Endodermal cell (in vitro differentiated cells): ENCODE results near the gene IFIT1B. TPM values are rescaled to one million over a fixed set of nuclear protein-coding genes. Genes with fewer than 3 reads are reported as not detected.

Source experiments
- DNase-seq: peaks from one replicate; pipeline ENCODE4 v3.0.0-alpha.2; 2017
- H3K27ac ChIP-seq: 2 replicates; pipeline ENCODE4 v1.5.1; 2013; ENCODE audit warnings: mild to moderate bottlenecking, low read depth, low read length, moderate library complexity
- H3K27me3 ChIP-seq: 2 replicates; pipeline ENCODE4 v1.6.1; 2013; ENCODE audit warnings: mild to moderate bottlenecking, low read length, moderate library complexity; ENCODE audit not compliant: insufficient read depth, control insufficient read depth, poor library complexity, severe bottlenecking
- H3K36me3 ChIP-seq: 2 replicates; pipeline ENCODE4 v1.7.0; 2013; ENCODE audit warnings: mild to moderate bottlenecking, low read length, moderate library complexity; ENCODE audit not compliant: control insufficient read depth, insufficient read depth
- H3K4me1 ChIP-seq: one replicate; pipeline ENCODE4 v1.7.0; 2013; ENCODE audit warnings: low read length; ENCODE audit not compliant: control insufficient read depth, insufficient read depth
- H3K4me3 ChIP-seq: 2 replicates; pipeline ENCODE4 v1.5.1; 2013; ENCODE audit warnings: mild to moderate bottlenecking, low read length, moderate library complexity
- H3K9ac ChIP-seq: 2 replicates; pipeline ENCODE4 v1.6.1; 2013; ENCODE audit warnings: mild to moderate bottlenecking, low read length, moderate library complexity; ENCODE audit not compliant: poor library complexity, severe bottlenecking; ENCODE audit errors: extremely low read depth
- H3K9me3 ChIP-seq: 2 replicates; pipeline ENCODE4 v1.6.1; 2013; ENCODE audit warnings: mild to moderate bottlenecking, low read length, moderate library complexity; ENCODE audit not compliant: control insufficient read depth
- H3K27ac Mint-ChIP-seq: 2 replicates; pipeline ENCODE4 v1.8.0; 2020; ENCODE audit warnings: mixed read lengths
- H3K27me3 Mint-ChIP-seq: 2 replicates; pipeline ENCODE4 v1.8.0; 2021; ENCODE audit warnings: mild to moderate bottlenecking, mixed read lengths; ENCODE audit not compliant: insufficient read depth
- H3K36me3 Mint-ChIP-seq: 2 replicates; pipeline ENCODE4 v1.8.0; 2020; ENCODE audit warnings: low read depth, mixed read lengths
- H3K4me1 Mint-ChIP-seq: 2 replicates; pipeline ENCODE4 v1.8.0; 2020; ENCODE audit warnings: mixed read lengths
- H3K4me3 Mint-ChIP-seq: 2 replicates; pipeline ENCODE4 v1.8.0; 2020; ENCODE audit warnings: mild to moderate bottlenecking, moderate library complexity, mixed read lengths
- H3K9me3 Mint-ChIP-seq: 2 replicates; pipeline ENCODE4 v1.8.0; 2020; ENCODE audit warnings: mild to moderate bottlenecking, mixed read lengths
- CTCF ChIP-seq: fragments of 200-600 bp; sonication (generic); conservative IDR thresholded peaks from 2 replicates; pipeline ENCODE4 v1.5.0; 2021; ENCODE audit warnings: antibody characterized with exemption, mild to moderate bottlenecking
- WGBS, 2 experiments: methylation state at CpG; one replicate each; pipeline versions ENCODE4 v1.1.5 to v1.1.7; 2013; ENCODE audit warnings: missing lambda C conversion rate in 2 of 2, mixed read lengths in 1 of 2; ENCODE audit not compliant: insufficient coverage in 1 of 2, insufficient read length in 1 of 2; 5-methylcytosine and 5-hydroxymethylcytosine counted together
- total RNA-seq, 2 donors: library from RNA; stranded (reverse); fragmentation: NEBNext Ultra II Directional in 1 of 2; extraction: Animal tissue kit (Norgen Biotek cat#: 25700) in 1 of 2; gene quantifications; 2 replicates in 1 of 2; 3 replicates in 1 of 2; pipeline ENCODE4 v1.2.1, GENCODE V29; 2021

The IFIT1B gene
- total RNA-seq, 2 donors from 2014 or later: not detected

- H3K4me3 ChIP-seq: no peak overlapping the region
- Mint-ChIP-seq H3K9me3 (peaks cover 10% of the 10 kb centered on the region), H3K27ac (no peak overlapping the region), H3K4me3 (no peak overlapping the region), H3K27me3 (no peaks in the 10 kb centered on the region), H3K36me3 (no peaks in the 10 kb centered on the region), H3K4me1 (peaks cover 31% of the 10 kb centered on the region)
- peaks cover 15% of the 10 kb centered on the region for H3K4me1 ChIP-seq
- no peaks in the 10 kb centered on the region for H3K27me3 ChIP-seq
- no peak for DNase-seq
- no peak overlapping the region for H3K9ac ChIP-seq
- 78% methylated on average over 2 of the region's 2 CpGs; no CpG with 5 or more reads in 1 of the 2 experiments for WGBS, 2 experiments
- TF ChIP-seq CTCF: no peak
- no peak overlapping the region for H3K27ac ChIP-seq
- H3K9me3 ChIP-seq: peaks cover 5% of the 10 kb centered on the region
- no peaks in the 10 kb centered on the region for H3K36me3 ChIP-seq
These were observed 22.4 kb upstream of the IFIT1B start for GRCh38 chr10:89355394-89355931.

GRCh38 chr10:89357096-89357495 is 20.8 kb upstream of the IFIT1B start:
- Histone ChIP-seq H3K4me1 (peaks cover 7% of the 10 kb centered on the region), H3K9ac (no peak overlapping the region), H3K27me3 (no peaks in the 10 kb centered on the region), H3K27ac (no peak overlapping the region), H3K36me3 (no peaks in the 10 kb centered on the region), H3K9me3 (peaks cover 5% of the 10 kb centered on the region), H3K4me3 (no peak overlapping the region)
- no peak overlapping the region for H3K4me3 Mint-ChIP-seq
- H3K27ac Mint-ChIP-seq: no peak overlapping the region
- TF ChIP-seq CTCF: no peak
- no peak for DNase-seq
- peaks cover 18% of the 10 kb centered on the region for H3K4me1 Mint-ChIP-seq
- WGBS, 2 experiments: 94% methylated on average over 1 of the region's 1 CpG; no CpG with 5 or more reads in 1 of the 2 experiments
- H3K27me3 Mint-ChIP-seq: no peaks in the 10 kb centered on the region
- peaks cover 10% of the 10 kb centered on the region for H3K9me3 Mint-ChIP-seq
- no peaks in the 10 kb centered on the region for H3K36me3 Mint-ChIP-seq

GRCh38 chr10:89357975-89358374 is 19.9 kb upstream of the IFIT1B start:
- H3K27me3 Mint-ChIP-seq: no peaks in the 10 kb centered on the region

More at GRCh38 chr10:89357975-89358374, 19.9 kb upstream of the IFIT1B start:
- no peak overlapping the region for H3K4me3 Mint-ChIP-seq
- no peak for TF ChIP-seq CTCF
- H3K27ac ChIP-seq: no peak overlapping the region
- no peaks in the 10 kb centered on the region for H3K36me3 Mint-ChIP-seq
- peaks cover 15% of the 10 kb centered on the region for H3K4me1 Mint-ChIP-seq
- no peak overlapping the region for H3K9ac ChIP-seq
- H3K9me3 Mint-ChIP-seq: peaks cover 10% of the 10 kb centered on the region
- H3K9me3 ChIP-seq: peaks cover 5% of the 10 kb centered on the region
- H3K36me3 ChIP-seq: no peaks in the 10 kb centered on the region
- H3K27ac Mint-ChIP-seq: no peak overlapping the region
- H3K4me3 ChIP-seq: no peak overlapping the region
- H3K4me1 ChIP-seq: peaks cover 7% of the 10 kb centered on the region
- WGBS, 2 experiments: 100% methylated on average over 1 to 2 of the region's 2 CpGs
- no peak for DNase-seq
- no peaks in the 10 kb centered on the region for H3K27me3 ChIP-seq
